SH-SY5Y (cell line): Measurements from ENCODE around the gene H2BW2.

Source experiments
- GATA2 ChIP-seq: IDR thresholded peaks from 2 replicates; pipeline ENCODE4 v1.6.1; 2011; ENCODE audit warnings: mild to moderate bottlenecking, low read depth, low read length
- GATA3 ChIP-seq: IDR thresholded peaks from 2 replicates; pipeline ENCODE4 v1.6.1; 2011; ENCODE audit warnings: low read depth, mild to moderate bottlenecking, low read length, moderate library complexity

- TF ChIP-seq GATA3 (no peak), GATA2 (no peak)
Observed at GRCh38 chrX:104018126-104018525, 21.6 kb upstream of the H2BW2 start.
